Measurements from ENCODE around the gene ADAM17. TPM values are rescaled to one million over a fixed set of nuclear protein-coding genes. Genes with fewer than 3 reads are reported as not detected.

ADAM17 gene
- total RNA-seq, 4 donors from 2014 or later = 30.4 to 47.9 (median 36.1) TPM

DNA sequence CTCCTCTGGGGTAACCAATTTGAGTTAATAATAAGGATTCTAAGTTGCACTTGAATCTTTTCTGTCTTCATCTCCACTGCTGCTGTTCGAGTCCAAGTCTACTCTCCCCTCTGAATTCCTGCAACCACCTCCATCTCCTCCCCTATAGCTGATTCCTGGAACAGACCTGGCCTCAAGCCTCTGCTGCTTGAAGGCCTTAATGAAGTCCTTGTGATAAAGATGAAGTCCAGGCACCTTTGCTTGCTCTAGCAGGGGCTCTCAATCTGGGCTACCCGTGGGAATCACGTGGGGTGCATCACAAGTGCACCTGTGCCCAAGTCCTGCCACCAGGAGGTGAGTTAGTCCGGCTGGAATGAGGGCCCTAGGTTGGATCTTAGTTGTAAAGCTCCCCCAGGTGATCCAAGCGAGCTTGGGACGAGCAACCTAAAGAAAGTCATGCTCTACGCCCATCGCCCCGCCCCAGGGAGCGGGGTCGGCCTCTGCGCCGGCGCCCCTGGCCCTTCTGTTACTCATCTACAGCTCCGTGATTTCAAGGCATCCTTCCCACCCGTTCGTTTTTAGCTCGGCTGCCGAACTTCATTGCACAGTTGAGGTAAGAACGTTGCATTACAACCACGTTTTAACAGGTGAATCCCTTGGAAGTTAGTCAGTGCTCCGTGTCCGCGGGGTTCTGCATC lies 82.2 kb downstream of the ADAM17 start:
- no peak for DNase-seq (ENCODE audit: low spot score in 2 of 2)
- H3K4me3 ChIP-seq = peak overlapping the region; percentile 93
- 28% methylated on average over 22 of the region's 24 CpGs for WGBS
- H3K27me3 ChIP-seq = no peaks in the 10 kb centered on the region
- H3K4me1 ChIP-seq = peaks cover 31% of the 10 kb centered on the region
- no peak for TF ChIP-seq CTCF (IDR thresholded peaks at IDR 0.05)
- TF ChIP-seq POLR2A (IDR thresholded peaks at IDR 0.05) = no peak
- TF ChIP-seq EP300 (IDR thresholded peaks at IDR 0.05) = no peak
- no peak for TF ChIP-seq POLR2AphosphoS5 (IDR thresholded peaks at IDR 0.05)
- H3K36me3 ChIP-seq = peaks cover 20% of the 10 kb centered on the region
- no peaks in the 10 kb centered on the region for H3K9me3 ChIP-seq
- peak overlapping the region; percentile 88 for H3K27ac ChIP-seq

DNA sequence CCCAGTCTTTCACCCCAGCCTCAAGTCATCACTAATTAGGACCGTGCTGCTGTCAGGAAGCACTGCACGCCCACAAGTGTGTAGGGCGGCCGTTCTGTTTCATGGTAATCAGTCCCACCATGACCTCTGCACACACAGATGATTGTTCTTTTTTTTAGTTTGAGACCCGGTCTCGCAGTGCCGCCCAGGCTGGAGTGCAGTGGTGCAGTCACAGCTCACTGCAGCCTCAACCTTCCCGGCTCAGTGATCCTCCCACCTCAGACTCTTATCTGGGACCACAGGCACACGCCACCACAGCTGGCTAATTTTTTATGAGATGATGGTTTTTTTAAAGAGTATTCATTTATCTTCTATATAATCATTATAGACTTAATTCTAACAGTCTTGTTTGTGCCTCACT lies 83.1 kb downstream of the ADAM17 start:
- WGBS = 93% methylated on average over 9 of the region's 9 CpGs
- DNase-seq (ENCODE audit: low spot score in 2 of 2) = no peak
- peaks cover 28% of the 10 kb centered on the region for H3K36me3 ChIP-seq
- H3K4me1 ChIP-seq = peaks cover 31% of the 10 kb centered on the region
- H3K27me3 ChIP-seq = no peaks in the 10 kb centered on the region
- no peak overlapping the region for H3K4me3 ChIP-seq
- no peaks in the 10 kb centered on the region for H3K9me3 ChIP-seq
- TF ChIP-seq POLR2A (IDR thresholded peaks at IDR 0.05) (no peak), EP300 (IDR thresholded peaks at IDR 0.05) (no peak), POLR2AphosphoS5 (IDR thresholded peaks at IDR 0.05) (no peak), CTCF (IDR thresholded peaks at IDR 0.05) (no peak)
- H3K27ac ChIP-seq = no peak overlapping the region

DNA sequence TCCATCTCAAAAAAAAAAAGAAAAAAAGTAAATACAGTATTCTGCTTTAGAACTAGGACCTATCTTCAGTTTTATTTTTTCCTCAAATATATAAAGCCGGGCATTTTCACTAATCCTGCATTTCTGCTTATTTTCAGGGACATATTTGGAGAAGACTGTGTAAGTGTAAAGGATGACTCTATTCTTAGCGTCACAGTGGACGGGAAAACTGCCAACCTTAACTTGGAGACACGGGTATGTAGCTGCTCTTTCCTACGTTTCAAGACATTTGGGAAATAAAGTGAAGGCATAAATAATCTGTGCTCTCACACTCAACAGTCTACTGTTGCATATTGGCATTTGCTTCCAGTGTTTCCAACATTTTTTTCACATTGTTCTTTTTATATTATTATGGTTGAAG lies 84.4 kb downstream of the ADAM17 start:
- Histone ChIP-seq H3K27me3 (no peaks in the 10 kb centered on the region), H3K4me3 (no peak overlapping the region), H3K27ac (no peak overlapping the region), H3K4me1 (peaks cover 22% of the 10 kb centered on the region), H3K36me3 (peaks cover 29% of the 10 kb centered on the region), H3K9me3 (no peaks in the 10 kb centered on the region)
- 91% methylated on average over 5 of the region's 5 CpGs for whole genome bisulfite sequencing
- TF ChIP-seq EP300 (IDR thresholded peaks at IDR 0.05) (no peak), POLR2A (IDR thresholded peaks at IDR 0.05) (no peak), CTCF (IDR thresholded peaks at IDR 0.05) (no peak), POLR2AphosphoS5 (IDR thresholded peaks at IDR 0.05) (no peak)
- no peak for DNase-seq (ENCODE audit: low spot score in 2 of 2)

- Histone ChIP-seq H3K4me3 (no peak overlapping the region), H3K4me1 (no peaks in the 10 kb centered on the region), H3K9me3 (no peaks in the 10 kb centered on the region), H3K36me3 (peaks cover 34% of the 10 kb centered on the region), H3K27me3 (no peaks in the 10 kb centered on the region), H3K27ac (no peak overlapping the region)
- 86% methylated on average over 10 of the region's 10 CpGs for WGBS
- DNase-seq (ENCODE audit: low spot score in 2 of 2) = peak in 1 of 2 donors; percentile 50
- TF ChIP-seq POLR2A (IDR thresholded peaks at IDR 0.05) = no peak
- TF ChIP-seq EP300 (IDR thresholded peaks at IDR 0.05) = no peak
- TF ChIP-seq CTCF (IDR thresholded peaks at IDR 0.05) = no peak
Measured at GRCh38 chr2:9467687-9468086, 87.9 kb downstream of the ADAM17 start.

- TF ChIP-seq EP300 (IDR thresholded peaks at IDR 0.05) (no peak), POLR2A (IDR thresholded peaks at IDR 0.05) (no peak), CTCF (IDR thresholded peaks at IDR 0.05) (no peak), POLR2AphosphoS5 (IDR thresholded peaks at IDR 0.05) (no peak)
- Histone ChIP-seq H3K4me3 (no peak overlapping the region), H3K4me1 (no peaks in the 10 kb centered on the region), H3K36me3 (peaks cover 37% of the 10 kb centered on the region), H3K9me3 (no peaks in the 10 kb centered on the region), H3K27me3 (no peaks in the 10 kb centered on the region), H3K27ac (no peak overlapping the region)
- WGBS = 95% methylated on average over 46 of the region's 46 CpGs
- DNase-seq (ENCODE audit: low spot score in 2 of 2) = no peak
Measured at GRCh38 chr2:9466147-9466683, 89.4 kb downstream of the ADAM17 start.
